ENCODE results near the gene BCL2L11. TPM values are rescaled to one million over a fixed set of nuclear protein-coding genes. Genes with fewer than 3 reads are reported as not detected.

The BCL2L11 gene
- total and polyA plus RNA-seq, 9 donors = 11.6 to 34.7 (median 20.2) TPM

- no peak overlapping the region for H3K27ac ChIP-seq
- DNase-seq = no peak
- no peak for TF ChIP-seq EP300 (IDR thresholded peaks at IDR 0.05)
- no peak for TF ChIP-seq POLR2A (IDR thresholded peaks at IDR 0.05)
- TF ChIP-seq CTCF (IDR thresholded peaks at IDR 0.05) = no peak
- no peaks in the 10 kb centered on the region for H3K9me3 ChIP-seq
- no peaks in the 10 kb centered on the region for H3K4me1 ChIP-seq (ENCODE audit: insufficient read depth)
- no peaks in the 10 kb centered on the region for H3K27me3 ChIP-seq
- no peaks in the 10 kb centered on the region for H3K36me3 ChIP-seq
- WGBS, 3 donors = 61 to 78% (median 75%) methylated on average over 2 of the region's 2 CpGs
- intact Hi-C loops (cut with DNase I) = no loop called here
- H3K4me3 ChIP-seq = no peak overlapping the region
Measured at GRCh38 chr2:111169268-111169667, 48.6 kb downstream of the BCL2L11 start.

GRCh38 chr2:111169924-111170323, 49.2 kb downstream of the BCL2L11 start:
- H3K9me3 ChIP-seq = no peaks in the 10 kb centered on the region
- DNase-seq = no peak
- H3K27ac ChIP-seq = no peak overlapping the region
- no peaks in the 10 kb centered on the region for H3K27me3 ChIP-seq
- H3K4me1 ChIP-seq (ENCODE audit: insufficient read depth) = no peaks in the 10 kb centered on the region
- intact Hi-C loops (cut with DNase I) = no loop called here
- no peaks in the 10 kb centered on the region for H3K36me3 ChIP-seq
- TF ChIP-seq EP300 (IDR thresholded peaks at IDR 0.05) = no peak
- TF ChIP-seq CTCF (IDR thresholded peaks at IDR 0.05) = no peak
- TF ChIP-seq POLR2A (IDR thresholded peaks at IDR 0.05) = no peak
- WGBS, 3 donors = 81 to 87% (median 86%) methylated on average over 3 of the region's 3 CpGs
- no peak overlapping the region for H3K4me3 ChIP-seq

- no peaks in the 10 kb centered on the region for H3K27me3 ChIP-seq
- no peaks in the 10 kb centered on the region for H3K9me3 ChIP-seq
- 49 to 71% (median 55%) methylated on average over 10 of the region's 10 CpGs for WGBS, 3 donors
- no peaks in the 10 kb centered on the region for H3K36me3 ChIP-seq
- no peak overlapping the region for H3K4me3 ChIP-seq
- no peak for TF ChIP-seq EP300 (IDR thresholded peaks at IDR 0.05)
- TF ChIP-seq CTCF (IDR thresholded peaks at IDR 0.05) = no peak
- no peak for TF ChIP-seq POLR2A (IDR thresholded peaks at IDR 0.05)
- DNase-seq = no peak
- no peaks in the 10 kb centered on the region for H3K4me1 ChIP-seq (ENCODE audit: insufficient read depth)
- intact Hi-C loops (cut with DNase I) = no loop called here
- H3K27ac ChIP-seq = no peak overlapping the region
Measured at GRCh38 chr2:111171337-111171930, 50.7 kb downstream of the BCL2L11 start.

- DNase-seq = no peak
- Histone ChIP-seq H3K36me3 (no peaks in the 10 kb centered on the region), H3K27me3 (no peaks in the 10 kb centered on the region), H3K4me1 (ENCODE audit: insufficient read depth) (no peaks in the 10 kb centered on the region), H3K27ac (no peak overlapping the region), H3K4me3 (no peak overlapping the region), H3K9me3 (no peaks in the 10 kb centered on the region)
- no peak for TF ChIP-seq EP300 (IDR thresholded peaks at IDR 0.05)
- TF ChIP-seq CTCF (IDR thresholded peaks at IDR 0.05) = no peak
- TF ChIP-seq POLR2A (IDR thresholded peaks at IDR 0.05) = no peak
- intact Hi-C loops (cut with DNase I) = no loop called here
- WGBS, 3 donors = 94 to 98% (median 96%) methylated on average over 5 of the region's 5 CpGs
Measured at GRCh38 chr2:111172666-111173065, 52.0 kb downstream of the BCL2L11 start.

Data from ovary (tissue), 9 donors.